RWPE2 (cell line): Measurements from ENCODE around the gene KRTAP22-2.

Source experiments
- ATAC-seq: fragments of 200-7000 bp; cut with Tn5 transposase; 3 replicates; pipeline ENCODE4 v1.9.1; 2021; ENCODE audit warnings: low read depth
- DNase-seq: peaks from one replicate; pipeline ENCODE4 v3.0.0-alpha.2; 2020; ENCODE audit warnings: low spot score
- H3K27ac ChIP-seq: fragments of 450-650 bp; 2 replicates; pipeline ENCODE4 v1.5.1; 2017; ENCODE audit warnings: mild to moderate bottlenecking; ENCODE audit not compliant: poor library complexity, severe bottlenecking
- H3K27me3 ChIP-seq: fragments of 250-450 bp; sonication (Bioruptor Pico); 2 replicates; pipeline ENCODE4 v1.5.1; 2021; ENCODE audit warnings: mild to moderate bottlenecking, moderate library complexity; ENCODE audit not compliant: insufficient read depth, poor library complexity, severe bottlenecking
- H3K36me3 ChIP-seq: fragments of 250-450 bp; sonication (Bioruptor Pico); 2 replicates; pipeline ENCODE4 v1.5.1; 2020; ENCODE audit warnings: low read depth, mild to moderate bottlenecking, moderate library complexity
- H3K4me1 ChIP-seq: fragments of 250-450 bp; sonication (Bioruptor Pico); 2 replicates; pipeline ENCODE4 v1.5.1; 2021; ENCODE audit warnings: mild to moderate bottlenecking, moderate library complexity; ENCODE audit not compliant: insufficient read depth, poor library complexity, severe bottlenecking
- H3K4me3 ChIP-seq: fragments of 250-450 bp; sonication (Bioruptor Pico); 2 replicates; pipeline ENCODE4 v1.5.1; 2021; ENCODE audit warnings: mild to moderate bottlenecking, moderate library complexity; ENCODE audit not compliant: severe bottlenecking
- H3K9me3 ChIP-seq: fragments of 250-450 bp; sonication (Bioruptor Pico); 2 replicates; pipeline ENCODE4 v1.5.1; 2021; ENCODE audit warnings: mild to moderate bottlenecking, moderate library complexity; ENCODE audit not compliant: severe bottlenecking
- CTCF ChIP-seq: fragments of 450-650 bp; IDR thresholded peaks from one replicate; pipeline ENCODE4 v1.5.1; 2017; ENCODE audit warnings: mild to moderate bottlenecking, moderate library complexity; ENCODE audit not compliant: poor library complexity, severe bottlenecking

The KRTAP22-2 gene

GRCh38 chr21:30577766-30578165 is 12.4 kb downstream of the KRTAP22-2 start:
- Histone ChIP-seq H3K36me3 (no peaks in the 10 kb centered on the region), H3K27ac (no peak overlapping the region), H3K9me3 (no peaks in the 10 kb centered on the region), H3K4me1 (no peaks in the 10 kb centered on the region), H3K4me3 (no peak overlapping the region), H3K27me3 (peaks cover 14% of the 10 kb centered on the region)
- DNase-seq: no peak
- no peak for ATAC-seq
- TF ChIP-seq CTCF: no peak

GRCh38 chr21:30567617-30568016 is 22.6 kb downstream of the KRTAP22-2 start:
- Histone ChIP-seq H3K27me3 (no peaks in the 10 kb centered on the region), H3K9me3 (no peaks in the 10 kb centered on the region), H3K4me3 (no peak overlapping the region), H3K4me1 (no peaks in the 10 kb centered on the region), H3K27ac (no peak overlapping the region), H3K36me3 (no peaks in the 10 kb centered on the region)
- ATAC-seq: no peak
- no peak for DNase-seq
- no peak for TF ChIP-seq CTCF

GRCh38 chr21:30563630-30564029 is 26.6 kb downstream of the KRTAP22-2 start:
- no peak for DNase-seq
- no peak overlapping the region for H3K4me3 ChIP-seq
- H3K9me3 ChIP-seq: no peaks in the 10 kb centered on the region
- H3K36me3 ChIP-seq: no peaks in the 10 kb centered on the region
- TF ChIP-seq CTCF: no peak
- H3K27ac ChIP-seq: no peak overlapping the region
- no peaks in the 10 kb centered on the region for H3K27me3 ChIP-seq
- H3K4me1 ChIP-seq: no peaks in the 10 kb centered on the region
- ATAC-seq: no peak

GRCh38 chr21:30563072-30563471 is 27.1 kb downstream of the KRTAP22-2 start:
- H3K4me3 ChIP-seq: no peak overlapping the region
- H3K9me3 ChIP-seq: no peaks in the 10 kb centered on the region
- no peak for DNase-seq
- H3K36me3 ChIP-seq: no peaks in the 10 kb centered on the region
- no peaks in the 10 kb centered on the region for H3K27me3 ChIP-seq
- no peaks in the 10 kb centered on the region for H3K4me1 ChIP-seq
- H3K27ac ChIP-seq: no peak overlapping the region
- ATAC-seq: no peak
- no peak for TF ChIP-seq CTCF

GRCh38 chr21:30561957-30562356 is 28.2 kb downstream of the KRTAP22-2 start:
- ATAC-seq (no peak), DNase-seq (no peak)
- Histone ChIP-seq H3K9me3 (no peaks in the 10 kb centered on the region), H3K27me3 (no peaks in the 10 kb centered on the region), H3K27ac (no peak overlapping the region), H3K4me1 (no peaks in the 10 kb centered on the region), H3K36me3 (no peaks in the 10 kb centered on the region), H3K4me3 (no peak overlapping the region)
- TF ChIP-seq CTCF: no peak
